A549 (cell line): Measurements from ENCODE around the gene TBC1D22A. TPM values are rescaled to one million over a fixed set of nuclear protein-coding genes. Genes with fewer than 3 reads are reported as not detected.

Source experiments
- ATAC-seq, 2 experiments: fragments of 200-7000 bp in 1 of 2; fragments of >200 bp in 1 of 2; cut with Nextera tagmentation in 1 of 2; cut with Tn5 transposase in 1 of 2; 3 replicates each; pipeline versions ENCODE4 v1.8.0 to v1.9.1; 2018 to 2020; ENCODE audit warnings: mild to moderate bottlenecking in 1 of 2, moderate library complexity in 1 of 2
- CTCF ChIA-PET: fragments of 300-600 bp; sonication (Branson Sonifier 250); formaldehyde crosslinking; extraction: SDS; loops from one replicate; lab custom pipeline; 2021; ENCODE audit warnings: antibody characterized with exemption, inconsistent platforms; lab: Yijun Ruan, JAX
- POLR2A ChIA-PET: fragments of 350-600 bp; formaldehyde crosslinking; extraction: SDS; loops from one replicate; lab custom pipeline; 2021; ENCODE audit warnings: antibody characterized with exemption, inconsistent platforms; lab: Yijun Ruan, JAX
- DNase-seq, 2 experiments: peaks; one replicate each; pipeline versions ENCODE4 v3.0.0 to v3.0.0-alpha.2; 2011 to 2016; ENCODE audit warnings: low read depth in 1 of 2, low spot score in 1 of 2
- FAIRE-seq: peaks from 2 replicates; lab custom pipeline; 2011; peaks lifted over from hg19 to GRCh38; lab: Jason Lieb, UNC
- H3K27ac ChIP-seq, 2 experiments: fragments of >200 bp; sonication (Bioruptor Twin); formaldehyde crosslinking; 3 replicates each; pipeline ENCODE4 v1.5.1; 2016 to 2017
- H3K4me1 ChIP-seq: fragments of >200 bp; sonication (Bioruptor Twin); formaldehyde crosslinking; 3 replicates; pipeline ENCODE4 v1.6.1; 2016
- H3K4me2 ChIP-seq: fragments of >200 bp; sonication (Bioruptor Twin); formaldehyde crosslinking; 3 replicates; pipeline ENCODE4 v1.6.1; 2016
- H3K4me3 ChIP-seq: fragments of >200 bp; sonication (Bioruptor Twin); formaldehyde crosslinking; 3 replicates; pipeline ENCODE4 v1.5.1; 2016
- H3K9me3 ChIP-seq: fragments of >200 bp; sonication (Bioruptor Twin); formaldehyde crosslinking; 3 replicates; pipeline ENCODE4 v1.6.1; 2016
- BCL3 ChIP-seq: fragments of >200 bp; sonication (Bioruptor Twin); formaldehyde crosslinking; IDR thresholded peaks from 3 replicates; pipeline ENCODE4 v1.6.1; 2016
- CHD2 ChIP-seq: fragments of 150-350 bp; IDR thresholded peaks from 2 replicates; pipeline ENCODE4 v1.6.1; 2014; ENCODE audit warnings: low read length; ENCODE audit not compliant: partially characterized antibody
- CHD4 ChIP-seq: fragments of 200-600 bp; sonication (generic); IDR thresholded peaks from 2 replicates; pipeline ENCODE4 v1.6.1; 2016; ENCODE audit warnings: antibody characterized with exemption, mild to moderate bottlenecking, borderline replicate concordance
- FOXS1 ChIP-seq: fragments of 250-450 bp; sonication (Bioruptor Pico); IDR thresholded peaks from 2 replicates; pipeline ENCODE4 v1.5.0; 2020; ENCODE audit warnings: mild to moderate bottlenecking, moderate library complexity
- HMGXB4 ChIP-seq: fragments of 250-450 bp; sonication (Bioruptor Pico); IDR thresholded peaks from 2 replicates; pipeline ENCODE4 v1.5.0; 2021; ENCODE audit warnings: mild to moderate bottlenecking, moderate library complexity, borderline replicate concordance
- HOXA7 ChIP-seq: fragments of 250-450 bp; sonication (Bioruptor Pico); IDR thresholded peaks from 2 replicates; pipeline ENCODE4 v1.5.0; 2020; ENCODE audit warnings: mild to moderate bottlenecking, moderate library complexity
- HOXB13 ChIP-seq: fragments of 250-450 bp; sonication (Bioruptor Pico); IDR thresholded peaks from 2 replicates; pipeline ENCODE4 v1.5.0; 2020; ENCODE audit warnings: low read depth, mild to moderate bottlenecking, moderate library complexity
- JUN ChIP-seq, 2 experiments: fragments of >200 bp; sonication (Bioruptor Twin); formaldehyde crosslinking; IDR thresholded peaks; 2 replicates in 1 of 2; 3 replicates in 1 of 2; pipeline ENCODE4 v1.6.1; 2016 to 2017
- KDM5A ChIP-seq: fragments of 200-600 bp; sonication (generic); IDR thresholded peaks from 2 replicates; pipeline ENCODE4 v1.6.1; 2016; ENCODE audit warnings: antibody characterized with exemption, mild to moderate bottlenecking
- MAFK ChIP-seq: fragments of 450-650 bp; IDR thresholded peaks from 2 replicates; pipeline ENCODE4 v1.6.1; 2014; ENCODE audit not compliant: partially characterized antibody
- MAX ChIP-seq: IDR thresholded peaks from 2 replicates; pipeline ENCODE4 v1.6.1; 2012
- MAZ ChIP-seq: fragments of 150-350 bp; IDR thresholded peaks from 2 replicates; pipeline ENCODE4 v1.6.1; 2014; ENCODE audit warnings: antibody characterized with exemption, low read depth, low read length, borderline replicate concordance
- POLR2AphosphoS2 ChIP-seq: conservative IDR thresholded peaks from 2 replicates; pipeline ENCODE4 v1.6.1; 2012; ENCODE audit warnings: low read length, improper control_type of control experiment, inconsistent platforms
- RARB ChIP-seq: fragments of 250-450 bp; sonication (Bioruptor Pico); IDR thresholded peaks from 2 replicates; pipeline ENCODE4 v1.8.0; 2021; ENCODE audit warnings: mild to moderate bottlenecking, moderate library complexity
- RFX5 ChIP-seq: fragments of 450-650 bp; IDR thresholded peaks from 2 replicates; pipeline ENCODE4 v1.7.1; 2014; ENCODE audit warnings: antibody characterized with exemption, mild to moderate bottlenecking, moderate library complexity
- RNF2 ChIP-seq: fragments of 200-600 bp; sonication (generic); IDR thresholded peaks from 2 replicates; pipeline ENCODE4 v1.6.1; 2016; ENCODE audit warnings: low read depth, mild to moderate bottlenecking, antibody characterized with exemption, moderate library complexity, borderline replicate concordance
- SMC3 ChIP-seq: fragments of >200 bp; sonication (Bioruptor Twin); formaldehyde crosslinking; IDR thresholded peaks from 3 replicates; pipeline ENCODE4 v1.6.1; 2018; ENCODE audit warnings: inconsistent platforms
- ZSCAN20 ChIP-seq: fragments of 250-450 bp; sonication (Bioruptor Pico); IDR thresholded peaks from 2 replicates; pipeline ENCODE4 v1.8.0; 2022; ENCODE audit warnings: mild to moderate bottlenecking, moderate library complexity
- WGBS: methylation state at CpG from one replicate; pipeline ENCODE4 v1.1.6; 2017; ENCODE audit errors: missing lambda C conversion rate; 5-methylcytosine and 5-hydroxymethylcytosine counted together
- polyA plus RNA-seq, 4 experiments: library from polyadenylated mRNA; depleted of rRNA in 3 of 4; stranded (reverse); fragments of >200 nt; fragmentation: RNase III in 1 of 4; extraction: RNeasy Plus Mini Kit Qiagen cat#74134 plus additional on column Dnase treatment in 1 of 4; gene quantifications; 2 replicates in 3 of 4; 3 replicates in 1 of 4; pipeline ENCODE4 v1.2.3, GENCODE V29; 2011 to 2017
- TF ChIP-seq, protein P1 (sequence below): fragments of 150-350 bp; IDR thresholded peaks from 2 replicates; pipeline ENCODE4 v1.6.1; 2014; ENCODE audit warnings: low read depth, mild to moderate bottlenecking, low read length
- TF ChIP-seq, protein P2 (sequence below): IDR thresholded peaks from 2 replicates; pipeline ENCODE4 v1.6.1; 2012

The TBC1D22A gene
- polyA plus RNA-seq, 2 of the 4 experiments (the other 2 are of a cell fraction): 8.9 to 10.8 TPM

GRCh38 chr22:46750863-46751443 is 11.5 kb upstream of the TBC1D22A start:
- no peak overlapping the region for H3K4me3 ChIP-seq
- peaks cover 6% of the 10 kb centered on the region; the same call in 2 of the 3 replicates for H3K9me3 ChIP-seq
- ATAC-seq (no peak), DNase-seq (no peak), FAIRE-seq (no peak)
- peak overlapping the region; percentile 32 to 96; a peak in 4 of 6 replicates for H3K27ac ChIP-seq
- H3K4me1 ChIP-seq: peaks cover 40% of the 10 kb centered on the region
- TF ChIP-seq, protein P1, sequence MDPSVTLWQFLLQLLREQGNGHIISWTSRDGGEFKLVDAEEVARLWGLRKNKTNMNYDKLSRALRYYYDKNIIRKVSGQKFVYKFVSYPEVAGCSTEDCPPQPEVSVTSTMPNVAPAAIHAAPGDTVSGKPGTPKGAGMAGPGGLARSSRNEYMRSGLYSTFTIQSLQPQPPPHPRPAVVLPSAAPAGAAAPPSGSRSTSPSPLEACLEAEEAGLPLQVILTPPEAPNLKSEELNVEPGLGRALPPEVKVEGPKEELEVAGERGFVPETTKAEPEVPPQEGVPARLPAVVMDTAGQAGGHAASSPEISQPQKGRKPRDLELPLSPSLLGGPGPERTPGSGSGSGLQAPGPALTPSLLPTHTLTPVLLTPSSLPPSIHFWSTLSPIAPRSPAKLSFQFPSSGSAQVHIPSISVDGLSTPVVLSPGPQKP: no peak
- no peak for TF ChIP-seq POLR2AphosphoS2
- TF ChIP-seq HOXB13 (CRISPR knock-in tag): no peak
- no peak for TF ChIP-seq HMGXB4 (CRISPR knock-in tag)
- TF ChIP-seq KDM5A: no peak
- no peak for TF ChIP-seq MAZ
- TF ChIP-seq CHD2: no peak
- no peak for TF ChIP-seq RFX5
- TF ChIP-seq SMC3: no peak
- no peak for TF ChIP-seq HOXA7 (CRISPR knock-in tag)
- no peak for TF ChIP-seq ZSCAN20 (CRISPR knock-in tag)
- TF ChIP-seq MAX: no peak
- TF ChIP-seq RNF2: no peak
- TF ChIP-seq CHD4: no peak
- no peak for TF ChIP-seq BCL3
- no peak for TF ChIP-seq RARB (CRISPR knock-in tag)
- TF ChIP-seq JUN (IDR thresholded peaks at IDR 0.05): no peak
- TF ChIP-seq, protein P2, sequence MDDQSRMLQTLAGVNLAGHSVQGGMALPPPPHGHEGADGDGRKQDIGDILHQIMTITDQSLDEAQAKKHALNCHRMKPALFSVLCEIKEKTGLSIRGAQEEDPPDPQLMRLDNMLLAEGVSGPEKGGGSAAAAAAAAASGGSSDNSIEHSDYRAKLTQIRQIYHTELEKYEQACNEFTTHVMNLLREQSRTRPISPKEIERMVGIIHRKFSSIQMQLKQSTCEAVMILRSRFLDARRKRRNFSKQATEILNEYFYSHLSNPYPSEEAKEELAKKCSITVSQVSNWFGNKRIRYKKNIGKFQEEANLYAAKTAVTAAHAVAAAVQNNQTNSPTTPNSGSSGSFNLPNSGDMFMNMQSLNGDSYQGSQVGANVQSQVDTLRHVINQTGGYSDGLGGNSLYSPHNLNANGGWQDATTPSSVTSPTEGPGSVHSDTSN: no peak
- no peak for TF ChIP-seq MAFK
- no peak for TF ChIP-seq FOXS1 (CRISPR knock-in tag)
- peak overlapping the region; percentile 36; the same call in 2 of the 3 replicates for H3K4me2 ChIP-seq
- ChIA-PET CTCF (interaction anchor here (0.8 to 4.0 kb wide), 4 partner anchors 8 to 52 kb away, joined by 3 to 26 read pairs (median 4); no protein-coding TSS in a partner anchor), POLR2A (interaction anchor here (2.1 kb wide), 1 partner anchor 12 kb away, joined by 7 read pairs; the partner anchor contains the start of gene TBC1D22A)
- 35% methylated on average over 3 of the region's 12 CpGs for WGBS
